GM19467 (cell line): ENCODE data around the gene PARN.
"Not testable (repeated sequence)": the region's sequence is repeated elsewhere in the genome, so short reads cannot be mapped to it uniquely, and the experiment has no call there.

Experiments used
- ATAC-seq: cut with Tn5 transposase; IDR thresholded peaks from one replicate; pipeline ENCODE4 v1.9.1; 2021; ENCODE audit warnings: mild to moderate bottlenecking, moderate library complexity; ENCODE audit not compliant: unreplicated experiment

PARN gene

GRCh38 chr16:14444979-14445810 is 184.9 kb downstream of the PARN start:
- ATAC-seq = no peak

GRCh38 chr16:14441533-14441932 is 188.5 kb downstream of the PARN start:
- not testable (repeated sequence) for ATAC-seq

GRCh38 chr16:14438256-14438655 is 191.8 kb downstream of the PARN start:
- ATAC-seq = no peak

- ATAC-seq = no peak
These were observed 192.6 kb downstream of the PARN start for GRCh38 chr16:14437426-14437825.

GRCh38 chr16:14436401-14436955 is 193.6 kb downstream of the PARN start:
- no peak for ATAC-seq

- ATAC-seq = no peak
These were observed 195.2 kb downstream of the PARN start for GRCh38 chr16:14434860-14435259.

GRCh38 chr16:14428971-14429637 is 201.0 kb downstream of the PARN start:
- not testable (repeated sequence) for ATAC-seq

- ATAC-seq = no peak
These were observed 202.0 kb downstream of the PARN start for GRCh38 chr16:14428043-14428442.

GRCh38 chr16:14427371-14427948 is 202.6 kb downstream of the PARN start:
- no peak for ATAC-seq

GRCh38 chr16:14424595-14424994 is 205.5 kb downstream of the PARN start:
- no peak for ATAC-seq

- ATAC-seq = no peak
These were observed 206.7 kb downstream of the PARN start for GRCh38 chr16:14423344-14423743.

GRCh38 chr16:14420721-14421488 is 209.2 kb downstream of the PARN start:
- no peak for ATAC-seq

GRCh38 chr16:14420243-14420642 is 209.8 kb downstream of the PARN start:
- ATAC-seq = not testable (repeated sequence)

GRCh38 chr16:14419817-14420216 is 210.2 kb downstream of the PARN start:
- ATAC-seq = no peak

GRCh38 chr16:14418795-14419225 is 211.2 kb downstream of the PARN start:
- ATAC-seq = no peak

GRCh38 chr16:14416184-14416583 is 213.9 kb downstream of the PARN start:
- no peak for ATAC-seq

- no peak for ATAC-seq
These were observed 214.8 kb downstream of the PARN start for GRCh38 chr16:14415291-14415690.

- ATAC-seq = no peak
These were observed 220.5 kb downstream of the PARN start for GRCh38 chr16:14409563-14409962.

- ATAC-seq = no peak
These were observed 222.2 kb downstream of the PARN start for GRCh38 chr16:14407786-14408399.
